PC-3 (cell line): Measurements from ENCODE around the gene ARHGAP18. TPM values are rescaled to one million over a fixed set of nuclear protein-coding genes. Genes with fewer than 3 reads are reported as not detected.

Experiments
- ATAC-seq: fragments of 200-7000 bp; cut with Tn5 transposase; 2 replicates; pipeline ENCODE4 v1.9.1; 2020; ENCODE audit warnings: mild to moderate bottlenecking, moderate library complexity
- BruUV-seq: library from RNA; stranded (reverse); fragments of 400-500 nt; replicated peaks from 2 replicates; lab custom pipeline; 2021; lab: Mats Ljungman, UMichigan
- CTCF ChIA-PET: fragments of 300-600 bp; sonication (Branson Sonifier 250); formaldehyde crosslinking; loops from one replicate; lab custom pipeline; 2022; ENCODE audit warnings: antibody characterized with exemption; lab: Charles Lee
- POLR2A ChIA-PET: fragments of 300-600 bp; sonication (Branson Sonifier 250); formaldehyde crosslinking; loops from one replicate; lab custom pipeline; 2022; ENCODE audit warnings: antibody characterized with exemption; ENCODE audit not compliant: unreplicated experiment; lab: Charles Lee
- DNase-seq: peaks from one replicate; pipeline ENCODE4 v3.0.0-alpha.2; 2015
- H2AFZ ChIP-seq: fragments of 300-600 bp; sonication (generic); 2 replicates; pipeline ENCODE4 v1.6.0; 2016; ENCODE audit warnings: antibody characterized with exemption, low read length
- H3F3A ChIP-seq: fragments of 300-600 bp; sonication (generic); one replicate; pipeline ENCODE4 v1.6.0; 2017; ENCODE audit warnings: antibody characterized with exemption, low read length, control low read depth, mild to moderate bottlenecking; ENCODE audit not compliant: unreplicated experiment
- H3K27ac ChIP-seq: fragments of 300-600 bp; sonication (generic); 2 replicates; pipeline ENCODE4 v1.5.1; 2016; ENCODE audit warnings: mild to moderate bottlenecking, low read length
- H3K27me3 ChIP-seq: fragments of 300-600 bp; sonication (generic); 2 replicates; pipeline ENCODE4 v1.6.1; 2016; ENCODE audit warnings: low read length, mixed read lengths
- H3K36me3 ChIP-seq: fragments of 300-600 bp; sonication (generic); 2 replicates; pipeline ENCODE4 v1.6.1; 2016; ENCODE audit warnings: low read depth, mixed run types, low read length, mixed read lengths
- H3K4me1 ChIP-seq: fragments of 300-600 bp; sonication (generic); 2 replicates; pipeline ENCODE4 v1.5.1; 2016; ENCODE audit warnings: low read length; ENCODE audit not compliant: insufficient read depth
- H3K4me2 ChIP-seq: fragments of 300-600 bp; sonication (generic); 2 replicates; pipeline ENCODE4 v1.6.0; 2016; ENCODE audit warnings: low read length
- H3K4me3 ChIP-seq: fragments of 300-600 bp; sonication (generic); 2 replicates; pipeline ENCODE4 v1.5.1; 2016; ENCODE audit warnings: mild to moderate bottlenecking, low read length, mixed read lengths
- H3K79me2 ChIP-seq: fragments of 300-600 bp; sonication (generic); 2 replicates; pipeline ENCODE4 v1.6.1; 2017; ENCODE audit warnings: low read length, mixed read lengths
- H3K9ac ChIP-seq: fragments of 300-600 bp; sonication (generic); 2 replicates; pipeline ENCODE4 v1.6.0; 2016; ENCODE audit warnings: mild to moderate bottlenecking, low read length
- H3K9me2 ChIP-seq: fragments of 300-600 bp; sonication (generic); replicated peaks from 2 replicates; pipeline ENCODE4 v1.6.1; 2016; ENCODE audit warnings: mixed run types, low read length, mixed read lengths
- H3K9me3 ChIP-seq: fragments of 300-600 bp; sonication (generic); 2 replicates; pipeline ENCODE4 v1.6.1; 2016; ENCODE audit warnings: low read length, mixed read lengths
- H4K20me1 ChIP-seq: fragments of 300-600 bp; sonication (generic); 2 replicates; pipeline ENCODE4 v1.6.1; 2016; ENCODE audit warnings: low read length, mixed read lengths
- EZH2 ChIP-seq: fragments of 300-600 bp; sonication (generic); IDR thresholded peaks from one replicate; pipeline ENCODE4 v1.6.1; 2017; ENCODE audit warnings: antibody characterized with exemption, mild to moderate bottlenecking, low read length; ENCODE audit not compliant: unreplicated experiment
- EZH2phosphoT487 ChIP-seq: fragments of 300-600 bp; sonication (generic); IDR thresholded peaks from 2 replicates; pipeline ENCODE4 v1.6.1; 2018; ENCODE audit warnings: mild to moderate bottlenecking, antibody characterized with exemption, low read length, borderline replicate concordance
- intact Hi-C: fragments of 100-400 bp; cut with micrococcal nuclease; formaldehyde crosslinking; loops from 2 replicates; pipeline ENCODE4 v1.9.0; 2023
- total RNA-seq: library from RNA; depleted of rRNA; stranded (reverse); fragments of >200 nt; gene quantifications from 2 replicates; pipeline ENCODE4 v1.2.3, GENCODE V29; 2014
- TF ChIP-seq, protein P1 (sequence below): fragments of 300-600 bp; sonication (generic); conservative IDR thresholded peaks from 2 replicates; pipeline ENCODE4 v1.5.1; 2017; ENCODE audit warnings: antibody characterized with exemption, low read depth, mild to moderate bottlenecking, low read length

The ARHGAP18 gene
- total RNA-seq, 1 experiment from 2014 or later, result 5.9 TPM

DNA sequence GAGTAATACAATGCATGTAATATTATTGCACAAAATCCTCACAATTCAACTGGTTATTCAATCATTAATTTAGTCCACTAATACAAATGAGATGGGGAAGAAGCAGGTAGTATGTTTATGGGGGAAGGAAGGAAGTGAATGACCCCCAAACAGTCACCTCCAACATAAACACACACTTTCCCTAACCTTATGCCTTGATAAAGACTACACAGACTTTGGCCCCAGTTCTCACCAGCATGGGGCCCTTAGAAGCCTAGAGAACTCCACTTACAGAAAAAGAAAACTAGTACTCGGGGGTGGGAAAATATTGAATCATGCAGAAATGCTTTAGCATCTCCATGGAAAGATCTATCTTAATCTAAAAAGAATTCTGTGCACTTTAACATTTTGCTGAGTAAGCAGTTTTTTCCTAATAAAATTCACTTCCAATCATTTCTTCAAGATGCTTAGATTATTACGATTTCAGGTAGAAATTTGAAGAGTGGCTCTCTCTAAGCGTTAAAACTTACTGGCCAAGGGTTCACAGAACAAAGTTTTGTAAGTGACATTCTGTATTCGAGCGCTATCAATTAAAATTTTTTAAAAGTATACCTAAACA lies 18.8 kb downstream of the ARHGAP18 start:
- intact Hi-C loops, result no loop called here
- Histone ChIP-seq H3K4me2 (no peak overlapping the region), H3K36me3 (no peaks in the 10 kb centered on the region), H3K4me1 (no peaks in the 10 kb centered on the region; the same call in 1 of the 2 replicates), H2AFZ (no peak overlapping the region), H3F3A (no peaks in the 10 kb centered on the region), H3K9me3 (no peaks in the 10 kb centered on the region), H3K9ac (no peak overlapping the region), H3K9me2 (no peaks in the 10 kb centered on the region), H3K27ac (no peak overlapping the region), H3K79me2 (no peaks in the 10 kb centered on the region), H3K4me3 (no peak overlapping the region), H3K27me3 (no peaks in the 10 kb centered on the region), H4K20me1 (no peaks in the 10 kb centered on the region)
- POLR2A ChIA-PET, result no interaction called here
- no peak for DNase-seq
- BruUV-seq, result no TSS peak
- ATAC-seq, result no peak
- CTCF ChIA-PET, result no interaction called here
- TF ChIP-seq EZH2phosphoT487, result no peak
- TF ChIP-seq EZH2, result no peak
- TF ChIP-seq, protein P1, sequence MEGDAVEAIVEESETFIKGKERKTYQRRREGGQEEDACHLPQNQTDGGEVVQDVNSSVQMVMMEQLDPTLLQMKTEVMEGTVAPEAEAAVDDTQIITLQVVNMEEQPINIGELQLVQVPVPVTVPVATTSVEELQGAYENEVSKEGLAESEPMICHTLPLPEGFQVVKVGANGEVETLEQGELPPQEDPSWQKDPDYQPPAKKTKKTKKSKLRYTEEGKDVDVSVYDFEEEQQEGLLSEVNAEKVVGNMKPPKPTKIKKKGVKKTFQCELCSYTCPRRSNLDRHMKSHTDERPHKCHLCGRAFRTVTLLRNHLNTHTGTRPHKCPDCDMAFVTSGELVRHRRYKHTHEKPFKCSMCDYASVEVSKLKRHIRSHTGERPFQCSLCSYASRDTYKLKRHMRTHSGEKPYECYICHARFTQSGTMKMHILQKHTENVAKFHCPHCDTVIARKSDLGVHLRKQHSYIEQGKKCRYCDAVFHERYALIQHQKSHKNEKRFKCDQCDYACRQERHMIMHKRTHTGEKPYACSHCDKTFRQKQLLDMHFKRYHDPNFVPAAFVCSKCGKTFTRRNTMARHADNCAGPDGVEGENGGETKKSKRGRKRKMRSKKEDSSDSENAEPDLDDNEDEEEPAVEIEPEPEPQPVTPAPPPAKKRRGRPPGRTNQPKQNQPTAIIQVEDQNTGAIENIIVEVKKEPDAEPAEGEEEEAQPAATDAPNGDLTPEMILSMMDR, result no peak

GRCh38 chr6:129686941-129687627 lies 22.9 kb downstream of the ARHGAP18 start:
- ATAC-seq (no peak), DNase-seq (no peak)
- POLR2A ChIA-PET, result no interaction called here

More at GRCh38 chr6:129686941-129687627, 22.9 kb downstream of the ARHGAP18 start:
- CTCF ChIA-PET, result no interaction called here
- H2AFZ ChIP-seq, result no peak overlapping the region
- H3K9me3 ChIP-seq, result no peaks in the 10 kb centered on the region
- intact Hi-C loops, result no loop called here
- H3F3A ChIP-seq, result no peaks in the 10 kb centered on the region
- peaks cover 18% of the 10 kb centered on the region for H3K4me1 ChIP-seq
- TF ChIP-seq EZH2phosphoT487 (no peak), EZH2 (no peak)
- TF ChIP-seq, protein P1, result no peak
- H3K79me2 ChIP-seq, result 0 out of 2 replicates have a peak, but pooled peaks cover 3% of the 10 kb centered on the region
- H3K4me2 ChIP-seq, result no peak overlapping the region
- H3K27ac ChIP-seq, result no peak overlapping the region
- H3K9me2 ChIP-seq, result no peaks in the 10 kb centered on the region
- BruUV-seq, result no TSS peak
- no peaks in the 10 kb centered on the region for H3K36me3 ChIP-seq
- H3K9ac ChIP-seq, result no peak overlapping the region
- H4K20me1 ChIP-seq, result no peaks in the 10 kb centered on the region
- H3K4me3 ChIP-seq, result no peak overlapping the region
- no peaks in the 10 kb centered on the region for H3K27me3 ChIP-seq
